HG03196 (cell line): ENCODE measurements around the gene ACAA2.

Experiments used
- ATAC-seq: cut with Tn5 transposase; IDR thresholded peaks from one replicate; pipeline ENCODE4 v1.9.1; 2021; ENCODE audit not compliant: unreplicated experiment

Gene ACAA2, protein sequence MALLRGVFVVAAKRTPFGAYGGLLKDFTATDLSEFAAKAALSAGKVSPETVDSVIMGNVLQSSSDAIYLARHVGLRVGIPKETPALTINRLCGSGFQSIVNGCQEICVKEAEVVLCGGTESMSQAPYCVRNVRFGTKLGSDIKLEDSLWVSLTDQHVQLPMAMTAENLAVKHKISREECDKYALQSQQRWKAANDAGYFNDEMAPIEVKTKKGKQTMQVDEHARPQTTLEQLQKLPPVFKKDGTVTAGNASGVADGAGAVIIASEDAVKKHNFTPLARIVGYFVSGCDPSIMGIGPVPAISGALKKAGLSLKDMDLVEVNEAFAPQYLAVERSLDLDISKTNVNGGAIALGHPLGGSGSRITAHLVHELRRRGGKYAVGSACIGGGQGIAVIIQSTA

DNA sequence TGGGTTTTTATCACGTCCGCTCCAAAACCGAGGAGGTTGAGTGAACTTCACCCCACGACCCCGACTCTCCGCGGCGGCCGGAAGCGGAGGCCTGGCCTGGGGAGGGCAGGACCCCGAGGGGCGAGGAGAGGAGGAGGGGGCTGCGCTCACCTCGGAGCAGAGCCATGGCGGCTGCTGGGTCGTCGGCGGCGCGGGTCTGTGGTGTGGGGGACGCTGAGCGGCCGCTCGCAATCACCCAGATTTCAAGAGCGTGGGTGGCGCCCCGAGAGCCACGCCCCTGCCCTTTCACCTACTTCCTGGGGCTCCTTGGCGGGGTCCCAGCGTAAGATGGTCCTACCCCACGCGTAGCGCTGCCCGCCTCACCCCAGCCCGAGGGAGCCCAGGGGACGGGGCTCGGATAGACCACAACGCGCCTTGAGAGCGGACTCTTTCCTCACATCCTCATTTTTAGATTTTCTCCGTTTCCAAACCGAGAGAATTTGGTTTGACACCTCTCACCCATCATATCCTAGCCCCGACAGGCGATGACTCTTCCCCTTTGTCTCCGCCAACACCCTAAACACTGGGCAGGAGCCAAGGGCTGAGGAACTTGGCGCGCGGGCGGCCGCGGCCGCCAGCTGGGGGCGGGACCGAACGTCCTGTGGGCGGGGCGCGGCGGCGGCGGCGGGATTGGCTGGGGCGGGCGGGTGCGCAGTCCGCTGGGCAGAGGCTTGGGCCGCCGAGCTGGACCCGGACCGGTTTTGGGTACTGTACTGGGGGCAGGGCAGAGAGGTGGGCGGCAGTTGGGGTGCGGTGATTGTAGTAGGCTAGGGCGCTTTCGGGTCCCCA is at the start of gene ACAA2:
Gene ACAA2 (minus strand): TSS at position 215 of the 828 bp plus-strand sequence. CDS start 49 bp downstream, at position 166.
- ATAC-seq, result peak; percentile 76

DNA sequence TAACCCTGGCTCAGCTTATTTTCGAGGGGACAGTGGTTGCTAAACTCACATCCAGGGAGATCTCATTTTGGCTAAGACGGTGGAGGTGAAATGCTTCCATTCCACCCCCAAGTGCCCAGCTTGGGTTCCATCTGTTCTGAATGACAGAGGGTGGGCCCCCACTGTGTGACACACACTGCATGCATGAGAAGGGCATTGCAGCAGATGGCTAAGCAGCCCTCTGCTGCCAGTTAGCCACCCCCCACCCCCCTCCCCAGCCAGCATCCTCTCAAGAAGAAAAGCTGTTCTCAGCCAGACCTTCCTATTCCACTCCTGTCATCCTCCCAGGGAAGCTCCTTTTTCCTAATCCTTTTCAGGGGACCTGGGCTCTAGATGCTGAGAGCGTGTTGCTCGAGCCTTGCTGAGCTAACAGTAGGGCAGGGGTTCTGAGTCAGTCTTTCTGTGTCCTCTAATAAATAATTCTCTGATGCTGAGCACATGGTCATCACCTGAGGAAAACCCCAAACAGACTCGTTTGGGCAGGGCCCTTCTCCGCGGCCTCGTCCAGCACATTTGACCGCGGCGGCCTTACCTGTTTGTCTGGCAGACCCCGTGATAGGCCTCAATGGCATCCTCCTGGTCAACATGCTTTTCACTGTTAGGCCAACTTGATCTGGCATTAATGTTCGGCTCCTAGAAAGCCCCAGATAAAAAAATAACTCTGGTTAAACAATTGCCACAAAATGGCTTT is 49.5 kb upstream of the ACAA2 start:
- no peak for ATAC-seq

DNA sequence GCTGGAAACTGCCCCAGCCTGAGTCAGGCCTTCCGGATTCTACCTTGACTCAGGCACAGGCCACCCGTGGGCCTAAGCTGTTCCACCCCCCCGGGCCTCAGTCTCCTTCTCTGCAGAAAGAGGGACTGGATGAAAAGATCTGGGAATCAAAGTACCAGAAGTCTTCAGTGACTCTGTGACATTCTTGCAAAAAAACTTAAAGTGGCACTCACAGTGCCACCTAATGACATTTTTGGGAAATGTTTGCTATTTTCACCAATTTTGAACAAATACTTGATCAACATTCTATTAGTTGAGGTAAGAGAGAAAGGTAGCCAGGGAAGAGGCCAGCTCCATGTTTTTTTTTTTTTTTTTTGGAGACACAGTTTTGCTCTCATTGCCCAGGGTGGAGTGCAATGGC is 48.3 kb upstream of the ACAA2 start:
- ATAC-seq, result no peak

DNA sequence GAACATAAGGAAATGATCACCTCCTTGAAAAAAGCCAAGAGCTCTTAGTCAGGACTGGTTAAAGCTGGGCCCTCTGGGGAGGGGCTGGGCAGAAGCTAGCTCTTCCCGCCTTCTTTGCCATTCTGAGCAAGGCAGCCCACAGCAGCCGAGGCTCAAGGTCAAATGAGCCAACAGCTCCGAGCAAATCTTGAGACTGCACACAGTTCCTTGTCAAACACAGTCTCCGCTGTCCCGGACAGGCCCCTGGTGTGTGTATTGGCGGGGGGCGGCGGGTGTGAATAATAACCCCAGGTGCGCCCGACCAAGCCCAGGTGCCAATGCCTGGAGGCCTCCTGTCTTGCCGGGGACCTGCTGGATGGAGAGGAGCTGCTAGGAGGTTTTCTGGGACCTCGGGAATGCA is 46.4 kb upstream of the ACAA2 start:
- ATAC-seq, result no peak

DNA sequence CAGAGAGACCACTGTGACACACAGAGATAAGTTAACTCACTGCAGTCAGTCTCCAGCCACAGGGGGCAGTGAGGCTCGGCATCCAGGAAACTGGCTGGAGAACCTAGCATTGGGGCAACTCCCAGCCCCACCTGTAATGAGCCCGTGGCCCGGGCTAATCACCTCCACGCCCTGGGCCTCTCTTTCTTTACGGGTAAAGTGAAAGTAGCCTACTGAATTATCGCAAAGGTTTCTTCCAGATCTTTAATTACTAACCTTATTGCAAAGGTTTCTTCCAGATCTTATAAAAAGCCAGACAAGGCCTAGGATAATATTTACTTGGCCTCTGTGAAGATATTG is 45.7 kb upstream of the ACAA2 start:
- ATAC-seq, result no peak

DNA sequence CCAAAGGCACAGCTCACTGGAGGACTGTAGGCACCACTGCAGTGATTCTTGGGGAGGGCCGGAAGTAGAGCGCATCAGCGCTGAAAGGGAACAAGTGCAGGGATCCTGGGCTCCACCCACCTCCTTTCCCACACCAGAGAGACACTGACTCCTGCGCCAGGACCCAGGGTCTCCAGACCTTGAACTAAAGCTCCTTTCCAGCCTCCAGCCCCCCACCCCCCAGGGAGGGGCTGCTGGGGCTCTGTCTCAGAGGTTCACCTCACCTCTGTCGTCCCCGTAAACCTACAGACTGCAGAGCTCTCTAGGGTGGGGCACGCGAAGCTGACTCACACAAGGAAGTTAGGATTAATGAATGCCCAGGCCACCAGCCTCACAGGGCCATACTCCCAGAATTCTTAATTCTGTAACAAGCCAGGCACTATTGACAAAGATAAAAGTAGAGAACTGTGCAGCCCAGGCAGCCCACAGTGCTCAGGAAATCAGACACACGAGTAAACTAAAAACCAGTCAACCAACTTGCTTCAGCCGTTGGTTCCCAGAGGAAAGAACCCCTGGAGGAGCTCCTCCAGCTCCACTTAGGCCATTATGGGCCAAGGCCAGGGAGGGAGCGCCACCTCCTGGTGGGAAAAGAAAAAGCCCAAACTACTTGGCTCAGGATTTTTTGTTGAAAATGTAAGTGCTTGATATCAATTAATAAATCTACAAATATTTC is 45.1 kb upstream of the ACAA2 start:
- ATAC-seq, result no peak

DNA sequence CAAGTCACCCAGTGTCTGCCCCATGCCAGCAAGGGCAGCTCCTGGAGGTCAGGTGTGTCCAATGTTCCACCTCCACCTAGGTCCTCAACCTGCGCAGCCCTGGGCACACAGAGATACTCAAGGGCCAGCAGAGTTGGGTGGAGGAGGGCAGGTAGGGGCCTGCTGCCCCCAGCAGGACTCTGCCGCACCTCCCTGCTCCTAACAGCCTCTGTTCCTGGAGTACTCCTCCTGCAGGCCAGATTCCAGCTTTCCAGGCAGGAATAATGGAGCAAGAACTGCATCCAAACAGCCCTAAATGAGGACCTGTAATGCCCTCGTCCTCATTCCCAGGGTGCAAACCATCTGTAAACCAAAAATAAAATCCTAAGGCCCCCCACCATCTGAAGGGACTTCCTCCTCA is 44.4 kb upstream of the ACAA2 start:
- no peak for ATAC-seq

DNA sequence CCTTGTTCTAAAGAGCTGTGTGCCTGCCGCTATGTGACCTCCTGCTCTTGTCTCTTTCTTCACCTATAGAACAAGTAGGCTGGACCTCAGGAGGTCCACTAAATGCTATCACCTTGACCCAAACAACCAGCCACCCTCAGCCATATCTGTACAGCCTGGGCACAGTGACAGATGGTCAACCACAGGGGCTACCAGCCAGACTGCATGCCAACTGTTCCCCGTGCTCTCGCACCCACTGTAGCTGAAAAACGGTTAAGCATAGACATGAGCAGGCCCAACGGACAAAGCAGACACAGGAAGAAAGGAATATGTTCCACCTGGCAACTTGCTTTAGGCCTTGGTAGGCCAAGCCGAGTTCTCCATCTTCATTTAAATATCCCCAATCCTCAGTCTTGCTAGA is 43.2 kb upstream of the ACAA2 start:
- ATAC-seq, result no peak

DNA sequence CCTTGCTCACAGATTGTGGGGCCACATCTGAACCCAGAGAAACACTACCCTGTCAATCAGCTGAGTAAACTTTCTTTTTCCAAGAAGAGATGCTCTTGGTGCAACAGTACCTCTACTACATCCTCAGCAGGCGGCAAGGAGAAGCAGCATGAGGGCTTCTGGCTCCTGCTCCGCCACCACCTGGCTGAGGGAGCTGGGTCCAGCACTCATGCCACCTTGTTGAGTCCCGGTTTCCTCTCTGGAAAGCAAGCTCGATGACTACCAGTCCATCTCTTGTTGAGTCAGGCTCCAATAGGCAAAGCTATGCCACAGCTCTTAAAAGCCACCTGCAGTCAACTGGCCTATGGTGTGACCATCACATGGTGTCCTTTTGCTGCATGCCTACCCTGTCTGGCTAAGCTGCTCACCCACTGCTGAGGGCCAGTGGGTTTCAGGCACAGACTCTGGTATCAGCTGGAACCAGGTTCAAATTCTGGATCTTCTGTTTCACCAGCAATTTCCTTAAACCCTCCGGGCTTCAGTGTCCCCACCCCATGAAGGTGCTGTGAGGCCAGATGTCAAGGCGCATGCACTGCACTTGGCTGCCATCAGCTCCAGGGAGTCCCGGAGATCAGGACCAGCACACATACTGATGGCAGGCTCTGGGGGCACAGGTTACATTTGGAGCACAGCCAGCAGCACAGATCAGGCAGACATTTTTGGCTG is 42.5 kb upstream of the ACAA2 start:
- ATAC-seq, result no peak

DNA sequence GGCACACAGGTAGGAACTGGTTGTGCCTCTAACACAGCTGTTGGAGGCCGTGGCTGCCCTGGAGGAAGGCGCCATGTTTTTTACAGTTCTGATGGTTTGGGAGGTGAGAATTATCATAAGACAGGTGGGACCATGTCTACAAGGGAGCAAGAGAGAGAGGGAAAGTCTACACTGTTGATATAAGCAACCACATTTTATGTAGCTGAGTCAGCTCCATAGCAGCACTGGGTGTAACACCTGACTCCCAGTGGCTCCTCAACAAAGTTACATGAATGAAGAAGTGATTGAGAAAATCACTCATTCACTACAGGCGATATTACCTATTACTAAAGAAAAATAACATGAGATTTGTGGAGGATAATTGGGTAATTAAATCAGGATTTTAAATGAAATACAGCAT is 41.3 kb upstream of the ACAA2 start:
- ATAC-seq, result no peak

DNA sequence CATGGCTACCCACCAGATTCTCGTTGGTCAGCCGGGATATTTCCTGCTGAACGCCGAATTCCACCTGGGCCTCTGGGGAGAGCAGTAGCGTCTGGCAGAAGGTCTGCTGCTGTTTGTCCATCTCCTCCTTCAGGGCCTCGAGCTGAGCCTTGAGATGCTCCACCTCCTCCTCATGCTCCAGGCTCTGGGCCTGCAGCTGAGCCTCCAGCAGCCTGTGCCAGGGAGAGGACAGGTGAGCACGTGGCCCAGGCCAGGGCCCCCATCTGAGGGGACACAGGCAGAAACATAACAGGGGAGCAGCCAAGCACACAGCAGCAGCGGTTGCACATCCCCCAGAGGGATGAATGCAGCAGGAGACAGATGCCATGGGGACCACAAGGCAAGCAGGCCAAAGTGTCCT is 40.1 kb upstream of the ACAA2 start:
- ATAC-seq, result no peak

DNA sequence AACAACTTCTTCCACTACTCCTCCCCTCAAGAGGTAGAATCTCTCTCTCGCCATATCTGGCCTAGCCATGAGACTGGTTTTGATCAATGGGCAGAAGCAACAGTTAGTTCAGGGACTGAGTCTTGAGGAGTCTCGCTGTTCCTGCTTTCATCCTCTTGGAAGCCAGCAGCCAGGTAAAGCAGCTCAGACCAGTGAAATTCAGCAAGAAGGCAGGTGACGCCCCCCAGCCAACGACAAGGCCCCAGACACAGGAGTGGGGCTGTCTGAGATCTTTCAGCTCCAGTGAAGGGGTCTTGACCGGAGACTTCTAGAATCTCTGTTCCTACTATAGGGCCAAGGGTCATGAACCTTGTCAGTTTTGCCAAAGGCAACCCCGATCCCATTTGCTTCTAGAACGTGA is 39.7 kb upstream of the ACAA2 start:
- no peak for ATAC-seq

DNA sequence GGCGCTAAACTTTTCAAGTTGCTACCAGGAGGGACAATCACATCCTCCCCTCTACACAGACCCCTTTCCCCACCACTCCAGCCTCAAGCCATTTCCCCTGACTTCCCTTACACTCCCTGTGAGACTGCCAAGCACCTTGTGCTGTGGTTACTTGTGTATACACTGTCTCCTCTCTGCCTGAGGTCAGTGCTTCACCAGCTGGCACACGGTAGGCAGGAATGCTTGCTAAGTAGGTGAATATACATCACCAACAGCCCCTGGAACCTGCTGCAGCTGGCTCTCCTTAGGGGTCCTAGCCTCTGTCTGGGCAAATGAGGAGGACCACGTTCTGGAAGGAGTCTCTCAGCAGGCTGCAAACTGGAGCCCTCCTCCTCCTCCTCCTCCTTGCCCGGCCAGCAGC is 38.3 kb upstream of the ACAA2 start:
- no peak for ATAC-seq

DNA sequence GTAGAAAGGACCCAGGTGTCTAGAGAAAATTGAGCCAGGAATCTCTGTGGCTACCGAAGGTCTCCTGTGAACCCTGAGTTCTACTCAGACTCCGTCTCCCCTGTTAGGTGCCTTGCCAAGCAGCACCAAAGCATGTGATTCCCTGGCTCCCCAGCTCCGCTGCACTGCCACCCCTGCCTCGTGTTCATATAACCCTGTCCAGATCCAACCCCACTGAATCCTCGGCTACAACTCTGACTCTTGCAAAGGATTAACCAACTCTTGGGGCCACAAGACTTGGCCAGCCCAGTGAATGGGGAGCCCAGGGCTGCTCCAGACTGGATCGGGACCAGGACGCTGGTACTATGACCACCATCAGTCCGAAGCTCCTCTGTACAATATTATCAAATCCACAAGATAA is 37.3 kb upstream of the ACAA2 start:
- no peak for ATAC-seq

DNA sequence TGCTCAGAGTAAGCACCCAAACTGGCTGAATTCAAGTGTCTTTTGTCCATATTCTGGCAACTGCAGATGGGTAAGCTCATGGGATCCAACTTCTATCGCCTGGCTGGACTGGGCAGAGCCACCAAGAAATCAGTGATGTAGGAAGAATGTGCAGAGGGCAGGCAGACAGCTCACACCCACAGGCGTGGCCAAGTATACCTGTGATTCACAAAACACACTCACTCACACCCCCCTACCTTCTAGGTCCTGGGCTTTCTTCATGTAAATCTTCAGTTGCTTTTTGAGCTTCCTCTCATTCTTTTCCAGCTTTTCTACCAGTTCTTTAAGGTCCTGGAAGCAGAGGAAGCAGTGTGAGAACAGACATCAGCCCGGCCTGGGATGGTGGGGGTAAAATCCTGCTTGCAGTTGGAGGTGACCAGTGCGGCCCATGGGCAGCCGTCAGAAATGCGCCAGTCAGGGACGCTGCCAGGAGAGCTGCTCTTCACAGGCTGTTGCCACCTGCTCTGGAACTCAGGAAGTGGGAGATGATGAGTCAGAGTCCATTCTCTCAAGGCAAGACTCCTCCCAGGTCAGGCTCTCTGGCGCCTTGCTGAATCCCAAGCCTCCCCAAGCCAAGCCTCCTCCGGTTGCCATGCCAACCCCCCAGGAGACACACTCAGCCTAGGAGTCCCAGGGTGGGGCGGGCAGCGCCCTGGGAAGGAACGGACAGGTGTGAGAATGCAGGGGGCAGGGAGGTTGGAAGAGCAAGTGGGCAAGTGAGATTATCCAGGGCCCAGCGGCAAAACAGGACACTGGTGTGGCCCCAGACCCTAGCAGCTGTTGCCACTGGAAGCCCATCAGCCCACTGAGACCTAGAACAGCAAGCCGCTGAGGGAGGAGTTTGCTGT is 36.2 kb upstream of the ACAA2 start:
- ATAC-seq, result no peak

DNA sequence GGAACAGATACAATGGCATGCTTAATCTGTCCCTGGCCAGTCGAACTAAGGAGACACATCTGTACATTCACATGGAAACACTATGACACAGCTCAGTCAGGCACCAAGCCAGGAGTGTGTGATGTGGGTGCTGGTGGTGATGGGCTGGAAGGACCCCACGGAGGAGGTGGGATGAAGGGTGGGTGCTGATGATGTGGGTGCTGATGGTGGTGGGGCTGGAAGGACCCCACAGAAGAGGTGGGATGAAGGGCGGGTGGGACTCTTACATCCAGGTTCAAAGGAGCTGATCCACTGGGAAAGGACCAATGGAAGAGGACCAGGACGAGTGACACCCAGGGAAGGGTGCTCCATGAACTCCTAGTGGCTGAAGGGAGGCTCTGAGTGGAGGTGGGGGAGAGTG is 34.8 kb upstream of the ACAA2 start:
- ATAC-seq, result no peak

DNA sequence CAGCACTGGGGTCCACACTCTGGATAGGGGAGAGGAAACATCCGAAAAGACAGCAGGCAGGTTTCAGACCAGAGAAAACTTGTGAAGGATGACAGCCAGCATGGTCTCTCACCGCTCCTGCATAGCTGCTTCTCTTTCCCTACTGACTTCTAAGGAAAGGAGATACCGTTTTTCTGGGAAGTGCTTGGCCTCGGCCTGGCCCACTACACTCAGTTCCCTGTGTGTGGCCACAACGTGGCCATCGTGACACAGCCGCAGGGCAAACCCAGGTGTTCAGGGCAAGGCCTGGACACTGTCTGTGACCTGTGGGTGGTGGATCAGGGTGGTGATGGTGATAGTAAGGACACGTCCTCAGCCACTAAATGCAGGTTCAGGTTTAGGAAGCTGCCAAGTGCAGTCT is 34.2 kb upstream of the ACAA2 start:
- ATAC-seq, result no peak

DNA sequence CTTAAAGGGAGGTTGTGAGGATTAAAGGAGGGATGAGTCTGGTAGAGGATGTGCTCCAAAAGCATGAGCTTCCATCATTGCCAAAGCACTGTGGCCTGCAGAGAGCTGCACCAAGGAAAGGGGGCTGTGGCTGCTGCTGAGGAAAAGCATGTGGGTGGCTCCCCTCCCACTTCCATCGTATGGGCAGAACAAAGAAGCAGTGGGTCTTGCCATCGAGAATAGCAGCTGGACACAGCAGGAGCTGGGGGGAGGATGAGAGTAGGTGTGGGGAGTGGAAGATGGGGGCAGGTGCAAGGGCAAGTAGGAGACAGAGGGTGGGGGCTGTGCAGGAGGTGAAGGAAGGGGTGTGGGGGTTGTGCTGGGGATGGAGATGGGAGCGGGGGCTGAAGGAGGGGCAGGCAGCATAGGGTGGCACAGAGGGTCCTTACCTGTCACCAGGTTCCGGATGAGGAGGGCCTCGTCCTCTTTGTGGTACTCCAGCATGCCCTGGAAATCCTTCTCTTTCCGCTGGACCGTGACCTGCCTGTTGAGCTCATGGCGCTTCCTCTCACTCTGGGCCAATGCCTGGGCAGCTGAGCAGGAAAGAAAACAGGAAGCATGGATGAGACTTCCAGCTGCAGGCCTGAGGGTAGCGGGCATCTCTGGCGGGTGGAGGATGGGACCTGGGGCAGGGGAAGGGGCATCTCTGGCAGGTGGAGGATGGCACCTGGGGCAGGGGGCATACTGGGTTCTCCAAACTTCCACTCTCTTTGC is 33.6 kb upstream of the ACAA2 start:
- no peak for ATAC-seq

DNA sequence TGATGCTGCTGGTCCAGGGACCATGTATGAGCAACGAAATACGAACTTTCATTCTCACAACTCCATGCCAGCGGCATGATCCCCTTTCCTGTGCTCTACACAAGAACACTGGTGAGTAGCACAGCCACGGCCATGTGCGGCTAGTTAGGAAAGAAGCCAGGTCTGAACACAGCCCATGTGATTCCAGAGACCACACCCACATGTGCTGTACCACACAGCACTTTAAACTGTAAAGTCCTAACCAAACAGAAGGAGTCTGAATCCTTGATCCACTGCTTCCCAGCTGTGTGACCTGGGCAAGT is 33.0 kb upstream of the ACAA2 start:
- no peak for ATAC-seq
